CD4-positive, alpha-beta T cell (primary cell): Measurements from ENCODE around the gene CPED1. TPM values are rescaled to one million over a fixed set of nuclear protein-coding genes. Genes with fewer than 3 reads are reported as not detected.
"Not testable (repeated sequence)": the region's sequence is repeated elsewhere in the genome, so short reads cannot be mapped to it uniquely, and the experiment has no call there.

ENCODE experiments used
- ATAC-seq: fragments of 200-7000 bp; cut with Tn5 transposase; one replicate; pipeline ENCODE4 v1.10.0; 2022; ENCODE audit warnings: mild to moderate bottlenecking; ENCODE audit not compliant: poor library complexity
- CTCF ChIA-PET: fragments of 350-600 bp; sonication (Branson Sonifier 250); formaldehyde crosslinking; loops from one replicate; lab custom pipeline; 2021; ENCODE audit warnings: antibody characterized with exemption, inconsistent platforms; lab: Charles Lee
- POLR2A ChIA-PET: fragments of 350-600 bp; sonication (Branson Sonifier 250); formaldehyde crosslinking; loops from one replicate; lab custom pipeline; 2021; ENCODE audit warnings: antibody characterized with exemption, inconsistent platforms; lab: Charles Lee
- DNase-seq, 14 experiments: peaks; one replicate each; pipeline ENCODE4 v3.0.0-alpha.2; 2013 to 2020; ENCODE audit warnings: mixed read lengths in 2 of 14
- H3K27ac ChIP-seq, 2 donors: one replicate each; pipeline versions ENCODE4 v1.5.1 to v1.7.0; 2013; ENCODE audit warnings: low read length in 2 of 2, low read depth in 1 of 2, mild to moderate bottlenecking in 1 of 2
- H3K27me3 ChIP-seq, 2 experiments: 1 replicate in 1 of 2; 2 replicates in 1 of 2; pipeline versions ENCODE4 v1.6.1 to v1.7.0; 2013; ENCODE audit warnings: low read length in 2 of 2, control low read depth in 1 of 2, mild to moderate bottlenecking in 1 of 2, moderate library complexity in 1 of 2; ENCODE audit not compliant: insufficient read depth in 2 of 2, control insufficient read depth in 1 of 2
- H3K36me3 ChIP-seq: one replicate; pipeline ENCODE4 v1.6.1; 2013; ENCODE audit warnings: low read length, control low read depth; ENCODE audit not compliant: insufficient read depth
- H3K4me1 ChIP-seq: one replicate; pipeline ENCODE4 v1.6.1; 2013; ENCODE audit warnings: low read length, control low read depth; ENCODE audit not compliant: insufficient read depth
- H3K4me3 ChIP-seq: one replicate; pipeline ENCODE4 v1.5.1; 2013; ENCODE audit warnings: mild to moderate bottlenecking, low read length, moderate library complexity
- H3K9me3 ChIP-seq, 2 experiments: 1 replicate in 1 of 2; 2 replicates in 1 of 2; pipeline versions ENCODE4 v1.6.1 to v1.7.0; 2013; ENCODE audit warnings: low read length in 2 of 2, mild to moderate bottlenecking in 2 of 2, control low read depth in 1 of 2, moderate library complexity in 1 of 2; ENCODE audit not compliant: control insufficient read depth in 1 of 2, insufficient read depth in 1 of 2
- H3K27ac Mint-ChIP-seq: one replicate; pipeline ENCODE4 v1.8.0; 2020; ENCODE audit warnings: mixed read lengths
- H3K27me3 Mint-ChIP-seq: one replicate; pipeline ENCODE4 v1.8.0; 2021; ENCODE audit warnings: mixed read lengths
- H3K36me3 Mint-ChIP-seq: one replicate; pipeline ENCODE4 v1.8.0; 2021; ENCODE audit warnings: low read depth, mixed read lengths
- H3K4me1 Mint-ChIP-seq: one replicate; pipeline ENCODE4 v1.8.0; 2021; ENCODE audit warnings: low read depth, mixed read lengths
- H3K4me3 Mint-ChIP-seq: one replicate; pipeline ENCODE4 v1.8.0; 2020; ENCODE audit warnings: mild to moderate bottlenecking, mixed read lengths
- H3K9me3 Mint-ChIP-seq: one replicate; pipeline ENCODE4 v1.8.0; 2020; ENCODE audit warnings: mixed read lengths
- CTCF ChIP-seq: fragments of 200-600 bp; IDR thresholded peaks from one replicate; pipeline ENCODE4 v1.8.0; 2022; ENCODE audit warnings: antibody characterized with exemption, mild to moderate bottlenecking
- intact Hi-C, 2 experiments: fragments of 100-400 bp; cut with DNase I in 1 of 2; cut with micrococcal nuclease in 1 of 2; formaldehyde crosslinking; loops; one replicate each; pipeline versions ENCODE4 v1.15.1 to v1.9.0; 2023 to 2025; cut with DNase I, micrococcal nuclease
- total RNA-seq, 174 experiments: library from RNA in 2 of 174; stranded (reverse) in 2 of 174; gene quantifications; one replicate each; pipeline ENCODE4 v1.2.3 and lab custom pipeline; 2021 to 2026

The CPED1 gene
- total RNA-seq, 2 experiments from 2014 or later: 0.08 to 0.19 TPM

- no peak for DNase-seq
- no peak overlapping the region for H3K4me3 Mint-ChIP-seq
- Histone ChIP-seq H3K36me3 (no peaks in the 10 kb centered on the region), H3K4me1 (no peaks in the 10 kb centered on the region), H3K9me3 (no peaks in the 10 kb centered on the region), H3K27me3 (peaks cover 0 to 19% of the 10 kb centered on the region in 2 experiments), H3K27ac (no peak overlapping the region), H3K4me3 (no peak overlapping the region)
- H3K27me3 Mint-ChIP-seq: peaks cover 40% of the 10 kb centered on the region
- intact Hi-C loops: no loop called here
- ATAC-seq: no peak
- POLR2A ChIA-PET: no interaction called here
- H3K27ac Mint-ChIP-seq: no peak overlapping the region
- no peaks in the 10 kb centered on the region for H3K36me3 Mint-ChIP-seq
- H3K9me3 Mint-ChIP-seq: no peaks in the 10 kb centered on the region
- TF ChIP-seq CTCF: no peak
- peaks cover 10% of the 10 kb centered on the region for H3K4me1 Mint-ChIP-seq
- CTCF ChIA-PET: no interaction called here
Measured at GRCh38 chr7:121003986-121004685, 15.6 kb downstream of the CPED1 start.

GRCh38 chr7:121005058-121005457, 16.5 kb downstream of the CPED1 start:
- intact Hi-C loops, H3K27ac Mint-ChIP-seq, H3K27ac ChIP-seq, ATAC-seq, POLR2A ChIA-PET, DNase-seq, H3K9me3 Mint-ChIP-seq, H3K9me3 ChIP-seq, H3K4me1 Mint-ChIP-seq, CTCF ChIA-PET, H3K36me3 ChIP-seq, H3K4me3 ChIP-seq, H3K4me1 ChIP-seq, H3K4me3 Mint-ChIP-seq, H3K36me3 Mint-ChIP-seq: not testable (repeated sequence)
- peaks cover 0 to 19% of the 10 kb centered on the region in 2 experiments for H3K27me3 ChIP-seq
- H3K27me3 Mint-ChIP-seq: peaks cover 40% of the 10 kb centered on the region

GRCh38 chr7:121005996-121006584, 17.6 kb downstream of the CPED1 start:
- POLR2A ChIA-PET: no interaction called here
- no peak overlapping the region for H3K4me3 ChIP-seq
- no peak for TF ChIP-seq CTCF
- DNase-seq: no peak
- H3K36me3 ChIP-seq: no peaks in the 10 kb centered on the region
- H3K36me3 Mint-ChIP-seq: no peaks in the 10 kb centered on the region
- H3K27me3 ChIP-seq: peaks cover 0 to 19% of the 10 kb centered on the region in 2 experiments
- no peak overlapping the region for H3K27ac ChIP-seq
- CTCF ChIA-PET: no interaction called here
- no peak overlapping the region for H3K4me3 Mint-ChIP-seq
- H3K4me1 Mint-ChIP-seq: no peaks in the 10 kb centered on the region
- H3K9me3 Mint-ChIP-seq: no peaks in the 10 kb centered on the region
- H3K27ac Mint-ChIP-seq: no peak overlapping the region
- H3K4me1 ChIP-seq: no peaks in the 10 kb centered on the region
- intact Hi-C loops: no loop called here
- ATAC-seq: no peak
- no peaks in the 10 kb centered on the region for H3K9me3 ChIP-seq
- peaks cover 40% of the 10 kb centered on the region for H3K27me3 Mint-ChIP-seq
